Spinal cord (tissue), 4 donors: ENCODE data around the gene DPH6. TPM values are rescaled to one million over a fixed set of nuclear protein-coding genes. Genes with fewer than 3 reads are reported as not detected.

Experiments
- polyA plus RNA-seq, 2 donors: library from polyadenylated mRNA; unstranded; fragments of 120-200 nt; gene quantifications; one replicate each; pipeline ENCODE4 v1.2.1, GENCODE V29; 2013; ENCODE audit not compliant: insufficient read length in 2 of 2
- small RNA-seq: library from RNA; depleted of rRNA; stranded (forward); fragments of <200 nt; gene quantifications from one replicate; pipeline ENCODE3, GENCODE V24; 2014; ENCODE audit warnings: low replicate concordance
- total RNA-seq, 2 donors: library from RNA; depleted of rRNA in 1 of 2; stranded (reverse); fragments of 120-200 nt in 1 of 2; fragments of >200 nt in 1 of 2; gene quantifications; one replicate each; pipeline versions ENCODE4 v1.2.3 to v1.2.4, GENCODE V29; 2013 to 2014

Gene DPH6
- total and polyA plus RNA-seq, 4 donors: 12.4 to 26.4 (median 17.6) TPM

Small RNA genes within 50 kb of the gene (small RNA-seq; reads per million reads assigned to genes)
- gene AC019288.1 (not detected), gene MIR3942 (0.20 reads per million, percentile 6 among the genes with 10 or more reads in this experiment)
